Activated naive CD4-positive, alpha-beta T cell treated with anti-CD3 and anti-CD28 coated beads, Interleukin-2, amount 10 ng/mL, durations not matched to agents 7 days and 5 days (primary cell): ENCODE results near the gene VPS54.
"Not testable (repeated sequence)": the region's sequence is repeated elsewhere in the genome, so short reads cannot be mapped to it uniquely, and the experiment has no call there.

Source experiments
- CTCF ChIA-PET: fragments of 350-600 bp; sonication (Branson Sonifier 250); formaldehyde crosslinking; loops from one replicate; lab custom pipeline; 2021; ENCODE audit warnings: antibody characterized with exemption; lab: Charles Lee
- DNase-seq: peaks from one replicate; pipeline ENCODE4 v3.0.0-alpha.2; 2020
- H3K27ac Mint-ChIP-seq: one replicate; pipeline ENCODE4 v1.8.0; 2021; ENCODE audit warnings: mild to moderate bottlenecking, moderate library complexity, mixed read lengths
- H3K27me3 Mint-ChIP-seq: one replicate; pipeline ENCODE4 v1.8.0; 2021; ENCODE audit warnings: mild to moderate bottlenecking, mixed read lengths
- H3K36me3 Mint-ChIP-seq: one replicate; pipeline ENCODE4 v1.8.0; 2021; ENCODE audit warnings: mixed read lengths
- H3K4me1 Mint-ChIP-seq: one replicate; pipeline ENCODE4 v1.8.0; 2021; ENCODE audit warnings: mixed read lengths
- H3K4me3 Mint-ChIP-seq: one replicate; pipeline ENCODE4 v1.8.0; 2021; ENCODE audit warnings: mild to moderate bottlenecking, moderate library complexity, mixed read lengths
- H3K9me3 Mint-ChIP-seq: one replicate; pipeline ENCODE4 v1.8.0; 2021; ENCODE audit warnings: mixed read lengths

VPS54 gene

DNA sequence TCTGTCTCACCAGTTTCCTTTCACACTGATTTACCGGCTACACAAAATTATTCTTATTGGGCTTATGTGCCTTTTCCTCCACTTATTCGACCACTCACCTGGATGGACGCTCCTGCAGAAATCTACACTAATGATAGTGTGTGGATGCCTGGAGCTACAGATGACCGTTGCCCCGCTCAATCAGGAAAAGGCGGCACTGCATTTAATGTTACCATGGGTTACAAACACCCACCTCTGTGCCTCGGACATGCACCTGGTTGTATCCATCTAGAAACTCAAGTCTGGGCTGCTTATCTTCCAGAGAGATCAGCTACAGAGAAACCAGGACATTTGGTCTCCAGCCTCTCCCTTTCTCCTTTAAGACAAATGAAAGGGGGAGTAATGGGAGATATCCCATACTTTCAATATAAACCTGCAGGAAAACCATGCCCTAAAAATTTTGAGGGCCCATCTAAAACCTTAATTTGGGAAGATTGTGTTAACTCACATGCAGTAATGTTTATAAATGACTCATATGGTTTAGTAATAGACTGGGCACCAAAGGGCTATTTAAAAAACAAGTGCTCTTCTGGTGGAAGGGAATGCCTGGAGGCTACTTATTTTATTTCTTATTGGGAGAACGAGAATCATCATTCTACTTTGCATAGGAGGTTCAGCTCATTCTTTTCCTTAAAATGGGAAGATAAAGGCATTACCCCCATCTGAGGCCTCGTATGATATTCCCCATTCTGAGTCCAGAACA is 24.7 kb downstream of the VPS54 start:
- CTCF ChIA-PET, H3K27me3 Mint-ChIP-seq, H3K27ac Mint-ChIP-seq, DNase-seq, H3K4me3 Mint-ChIP-seq, H3K4me1 Mint-ChIP-seq: not testable (repeated sequence)
- Mint-ChIP-seq H3K9me3 (peaks cover 29% of the 10 kb centered on the region), H3K36me3 (peaks cover 35% of the 10 kb centered on the region)

DNA sequence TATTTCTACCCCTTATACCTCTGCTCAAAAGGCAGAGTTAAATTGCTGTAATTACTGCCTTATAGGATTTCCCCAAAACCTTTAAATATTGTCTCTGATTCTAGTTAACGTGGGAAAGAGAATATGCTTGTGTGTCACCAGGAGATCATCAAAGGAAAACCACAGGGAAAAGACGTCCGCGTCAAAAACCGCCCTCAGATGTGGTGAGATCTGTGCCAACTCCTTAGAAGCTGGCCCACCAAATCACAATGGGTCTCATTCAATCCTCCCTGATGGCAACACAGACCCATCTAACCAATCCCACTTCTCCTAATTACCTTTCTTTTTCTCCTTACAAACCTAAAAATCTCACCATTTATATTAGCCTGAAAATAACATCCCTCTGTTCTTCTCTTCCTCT is 25.4 kb downstream of the VPS54 start:
- Mint-ChIP-seq H3K27me3 (no peaks in the 10 kb centered on the region), H3K9me3 (peaks cover 29% of the 10 kb centered on the region), H3K4me1 (peaks cover 10% of the 10 kb centered on the region), H3K4me3 (no peak overlapping the region), H3K27ac (no peak overlapping the region), H3K36me3 (peaks cover 35% of the 10 kb centered on the region)
- no peak for DNase-seq
- CTCF ChIA-PET: no interaction called here

DNA sequence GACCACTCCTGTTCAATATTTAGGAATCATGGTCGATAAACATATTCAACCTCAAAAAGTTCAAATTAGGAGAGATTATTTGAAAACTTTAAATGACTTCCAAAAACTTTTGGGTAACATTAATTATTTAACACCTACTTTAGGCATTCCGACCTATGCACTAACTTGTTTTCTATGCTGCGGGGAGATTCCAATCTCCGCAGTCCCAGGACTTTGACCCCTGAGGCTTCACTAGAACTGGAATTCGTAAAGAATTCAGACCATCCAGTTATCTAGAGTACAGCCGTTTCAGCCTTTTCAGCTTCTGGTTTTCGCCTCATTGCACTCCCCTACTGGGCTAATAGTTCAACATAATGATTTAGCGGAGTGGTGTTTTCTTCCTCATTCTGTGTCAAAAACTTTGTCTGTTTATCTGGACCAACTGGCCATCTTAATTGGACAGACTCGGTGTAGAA is 26.1 kb downstream of the VPS54 start:
- H3K27me3 Mint-ChIP-seq, H3K4me3 Mint-ChIP-seq, H3K4me1 Mint-ChIP-seq, DNase-seq, CTCF ChIA-PET, H3K27ac Mint-ChIP-seq: not testable (repeated sequence)
- H3K36me3 Mint-ChIP-seq: peaks cover 32% of the 10 kb centered on the region
- H3K9me3 Mint-ChIP-seq: peaks cover 26% of the 10 kb centered on the region

DNA sequence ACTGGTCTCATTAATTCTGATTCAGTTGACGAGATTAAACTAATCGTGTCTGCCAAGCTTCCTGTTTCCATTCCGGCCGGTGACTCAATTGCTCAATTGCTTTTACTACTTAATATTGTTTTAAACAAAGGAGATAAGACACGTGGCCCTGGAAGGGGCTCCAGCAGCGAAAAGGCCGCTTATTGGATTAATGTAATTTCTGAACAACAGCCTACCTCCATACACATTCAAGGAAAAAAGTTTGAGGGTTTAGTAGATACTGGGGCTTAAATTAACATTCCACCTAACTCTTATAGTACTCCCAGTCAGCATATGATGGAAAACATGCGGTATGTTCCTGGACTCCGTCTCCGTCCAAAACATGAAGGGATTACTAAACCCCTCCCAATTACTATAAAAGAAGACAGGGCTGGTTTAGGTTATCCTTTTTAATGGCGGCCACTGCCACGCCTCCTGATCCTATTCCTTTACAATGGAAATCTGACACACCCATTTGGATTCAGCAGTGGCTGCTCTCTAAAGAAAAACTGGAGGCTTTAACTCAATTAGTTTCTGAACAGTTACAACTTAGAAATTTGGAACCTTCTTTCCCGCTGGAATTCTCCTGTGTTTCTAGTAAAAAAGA is 27.1 kb downstream of the VPS54 start:
- Mint-ChIP-seq H3K9me3 (peaks cover 19% of the 10 kb centered on the region), H3K4me3 (no peak overlapping the region), H3K36me3 (peaks cover 27% of the 10 kb centered on the region), H3K4me1 (peaks cover 10% of the 10 kb centered on the region), H3K27ac (no peak overlapping the region), H3K27me3 (no peaks in the 10 kb centered on the region)
- no peak for DNase-seq
- CTCF ChIA-PET: no interaction called here

DNA sequence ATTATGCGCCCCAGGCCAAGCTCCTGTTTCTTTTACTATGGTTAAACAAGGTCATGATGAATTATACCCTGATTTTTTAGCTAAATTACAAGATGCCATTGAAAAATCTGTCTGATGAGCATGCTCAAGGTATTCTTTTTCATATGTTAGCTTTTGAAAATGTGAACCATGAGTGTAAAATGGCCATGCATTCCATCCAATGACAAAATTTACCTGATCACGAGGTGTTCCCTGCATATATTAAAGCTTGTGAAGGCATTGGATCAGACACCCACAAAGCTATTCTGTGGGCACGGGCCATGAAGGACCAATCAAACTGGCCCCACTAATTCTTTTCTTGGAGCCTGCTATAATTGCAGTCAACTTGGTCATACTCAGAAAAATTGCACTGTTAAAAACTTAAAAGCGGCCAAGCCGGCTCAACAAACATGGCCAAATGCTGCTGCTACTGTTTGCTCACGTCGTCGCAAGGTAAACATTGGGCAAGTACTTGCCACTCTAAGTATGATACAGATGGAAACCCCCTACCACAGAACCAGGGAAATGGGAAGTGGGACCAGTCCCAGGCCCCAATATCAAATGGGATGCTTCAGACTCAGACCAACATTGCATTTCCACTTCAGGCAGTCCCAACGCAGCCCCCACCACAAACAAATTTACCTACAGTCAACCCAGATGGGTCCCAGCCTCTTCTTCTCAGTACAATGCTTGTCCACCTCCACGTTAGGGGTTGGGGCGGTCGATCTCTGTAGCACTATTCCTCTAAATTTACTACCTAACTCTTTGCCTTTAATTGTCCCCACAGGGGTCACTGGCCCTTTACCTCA is 27.8 kb downstream of the VPS54 start:
- peaks cover 23% of the 10 kb centered on the region for H3K36me3 Mint-ChIP-seq
- CTCF ChIA-PET, DNase-seq, H3K27me3 Mint-ChIP-seq, H3K27ac Mint-ChIP-seq, H3K4me1 Mint-ChIP-seq, H3K4me3 Mint-ChIP-seq: not testable (repeated sequence)
- H3K9me3 Mint-ChIP-seq: peaks cover 13% of the 10 kb centered on the region

DNA sequence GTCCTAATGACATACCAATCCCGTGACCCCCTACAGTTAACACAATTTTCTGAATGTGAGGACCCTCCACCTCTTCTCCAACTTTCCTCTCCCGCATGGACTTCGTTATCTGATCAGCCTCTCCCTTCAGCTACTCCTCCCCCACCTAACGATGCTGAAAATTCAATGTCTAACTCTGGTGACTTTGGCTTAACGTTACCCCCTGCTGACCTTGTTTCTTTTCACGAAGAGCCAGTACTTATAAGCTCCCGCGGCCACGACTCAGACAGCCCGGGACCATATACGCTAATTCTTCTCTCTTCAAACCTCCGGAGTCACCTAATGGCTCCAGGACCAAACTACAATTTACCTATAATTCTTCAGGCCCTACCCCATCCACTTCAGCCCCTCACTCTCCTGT is 29.2 kb downstream of the VPS54 start:
- peaks cover 18% of the 10 kb centered on the region for H3K4me1 Mint-ChIP-seq
- no peaks in the 10 kb centered on the region for H3K27me3 Mint-ChIP-seq
- no peak overlapping the region for H3K27ac Mint-ChIP-seq
- peaks cover 18% of the 10 kb centered on the region for H3K36me3 Mint-ChIP-seq
- no peak for DNase-seq
- no peak overlapping the region for H3K4me3 Mint-ChIP-seq
- CTCF ChIA-PET: no interaction called here
- peaks cover 11% of the 10 kb centered on the region for H3K9me3 Mint-ChIP-seq

DNA sequence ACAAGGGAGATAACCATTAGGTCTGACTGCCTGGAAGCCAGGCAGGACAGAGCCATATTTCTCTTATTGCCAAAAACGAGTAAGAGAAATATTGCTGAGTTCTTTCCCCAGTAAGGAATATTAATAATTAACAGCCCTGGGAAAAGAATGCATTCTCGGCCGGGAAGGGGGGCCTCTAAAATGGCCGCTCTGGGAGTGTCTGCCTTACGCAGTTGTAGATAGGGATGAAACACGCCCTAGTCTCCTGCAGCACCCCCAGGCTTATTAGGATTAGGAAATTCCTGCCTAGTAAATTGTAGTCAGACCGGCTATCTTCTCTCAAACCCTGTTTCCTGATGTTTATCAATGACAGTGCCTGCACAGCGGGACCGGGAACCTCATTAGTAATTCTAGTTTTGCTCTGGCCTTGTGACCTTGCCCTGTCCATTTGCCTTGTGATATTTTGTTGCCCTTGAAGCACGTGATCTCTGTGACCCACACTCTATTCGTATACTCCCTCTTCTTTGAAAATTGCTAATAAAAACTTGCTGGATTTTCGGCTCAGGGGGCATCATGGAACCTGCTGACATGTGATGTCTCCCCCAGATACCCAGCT is 30.3 kb downstream of the VPS54 start:
- H3K4me3 Mint-ChIP-seq, H3K27me3 Mint-ChIP-seq, CTCF ChIA-PET, DNase-seq, H3K27ac Mint-ChIP-seq: not testable (repeated sequence)
- H3K36me3 Mint-ChIP-seq: peaks cover 14% of the 10 kb centered on the region
- H3K9me3 Mint-ChIP-seq: peaks cover 11% of the 10 kb centered on the region
- peaks cover 21% of the 10 kb centered on the region for H3K4me1 Mint-ChIP-seq

DNA sequence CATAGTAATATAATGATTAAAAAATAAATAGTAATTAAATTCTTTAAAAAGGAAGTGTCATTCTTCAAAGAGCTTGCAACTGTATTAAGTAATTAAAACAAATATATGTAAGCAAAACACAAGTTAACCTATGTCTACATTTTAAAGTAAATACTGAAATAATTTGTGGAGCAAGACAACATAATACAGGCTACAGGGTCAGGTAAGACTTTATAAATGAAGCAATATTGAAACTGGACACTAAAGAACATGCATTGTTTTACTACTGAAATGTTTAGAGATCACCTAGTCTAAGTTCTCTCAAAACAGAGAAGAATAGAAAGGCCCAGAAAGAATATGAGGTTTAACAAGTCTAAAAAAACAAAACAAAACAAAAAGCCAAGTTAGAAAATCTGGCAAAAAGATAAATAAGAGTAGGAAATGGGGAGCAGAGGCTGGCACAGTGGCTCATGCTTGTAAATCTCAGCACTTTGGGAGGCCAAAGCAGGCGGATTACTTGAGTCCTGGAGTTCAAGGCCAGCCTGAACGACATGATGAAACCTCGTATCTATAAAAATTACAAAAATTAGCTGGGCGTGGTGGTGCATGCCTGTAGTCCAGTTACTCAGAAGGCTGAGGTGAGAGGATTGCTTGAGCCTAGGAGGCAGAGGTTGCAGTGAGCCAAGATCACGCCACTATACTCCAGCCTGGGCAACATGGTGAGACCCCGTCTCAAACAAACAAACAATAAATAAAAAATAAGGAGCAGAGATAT is 34.4 kb downstream of the VPS54 start:
- H3K27me3 Mint-ChIP-seq: no peaks in the 10 kb centered on the region
- no peak for DNase-seq
- H3K4me3 Mint-ChIP-seq: no peak overlapping the region
- peaks cover 17% of the 10 kb centered on the region for H3K4me1 Mint-ChIP-seq
- H3K27ac Mint-ChIP-seq: no peak overlapping the region
- H3K36me3 Mint-ChIP-seq: peaks cover 23% of the 10 kb centered on the region
- CTCF ChIA-PET: no interaction called here
- H3K9me3 Mint-ChIP-seq: peaks cover 4% of the 10 kb centered on the region

DNA sequence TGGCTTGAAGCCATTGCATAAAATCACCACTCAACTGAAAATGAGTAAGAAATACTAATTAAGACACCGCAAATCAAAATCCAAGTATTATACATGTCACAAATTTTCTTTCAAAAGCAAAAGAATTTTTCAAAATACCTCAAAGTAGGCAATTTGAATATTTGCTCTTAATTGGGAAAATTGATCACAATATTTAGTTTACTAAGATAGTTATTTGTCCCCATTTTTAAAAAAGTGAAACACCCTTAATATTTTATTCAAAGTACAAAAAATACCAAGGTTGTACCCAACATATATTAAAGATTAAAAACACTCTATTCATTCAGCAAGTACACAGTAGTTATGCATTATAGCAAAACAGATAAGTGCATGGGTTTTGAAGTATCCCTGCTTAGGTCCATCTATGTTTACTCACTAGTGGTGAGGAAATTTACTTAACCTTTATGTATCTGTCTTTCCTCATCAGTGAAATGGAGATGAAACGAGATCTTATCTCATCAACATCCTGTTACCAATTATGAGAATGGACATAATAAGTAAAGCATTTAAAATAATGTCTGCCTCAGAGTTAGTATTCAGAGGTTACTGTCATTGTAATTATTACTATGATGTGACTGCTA is 35.1 kb downstream of the VPS54 start:
- Mint-ChIP-seq H3K9me3 (peaks cover under 1% of the 10 kb centered on the region), H3K27me3 (no peaks in the 10 kb centered on the region), H3K4me1 (peaks cover 18% of the 10 kb centered on the region), H3K36me3 (peaks cover 22% of the 10 kb centered on the region), H3K4me3 (no peak overlapping the region), H3K27ac (no peak overlapping the region)
- DNase-seq: no peak
- CTCF ChIA-PET: no interaction called here

DNA sequence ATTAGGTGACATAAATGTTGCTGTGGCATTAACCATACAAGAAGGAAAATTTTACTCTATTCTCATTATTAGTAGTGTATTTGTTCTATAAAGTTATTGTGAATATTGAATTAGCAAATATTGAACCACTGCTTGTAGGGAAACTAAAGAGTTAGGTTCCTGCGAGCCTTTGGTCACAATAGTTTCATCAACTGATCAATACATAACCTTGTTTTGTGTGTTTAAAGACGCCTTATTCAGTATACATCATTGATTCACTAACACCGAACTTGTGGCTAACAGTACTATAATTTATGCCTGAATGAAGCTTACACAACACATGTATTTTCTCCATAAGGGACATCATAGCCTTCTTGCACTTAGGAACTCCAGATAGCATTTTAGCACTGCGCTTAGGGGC is 36.9 kb downstream of the VPS54 start:
- no peak for DNase-seq
- H3K27ac Mint-ChIP-seq: no peak overlapping the region
- H3K27me3 Mint-ChIP-seq: no peaks in the 10 kb centered on the region
- H3K9me3 Mint-ChIP-seq: no peaks in the 10 kb centered on the region
- CTCF ChIA-PET: no interaction called here
- peaks cover 34% of the 10 kb centered on the region for H3K4me1 Mint-ChIP-seq
- H3K4me3 Mint-ChIP-seq: no peak overlapping the region
- peaks cover 30% of the 10 kb centered on the region for H3K36me3 Mint-ChIP-seq

DNA sequence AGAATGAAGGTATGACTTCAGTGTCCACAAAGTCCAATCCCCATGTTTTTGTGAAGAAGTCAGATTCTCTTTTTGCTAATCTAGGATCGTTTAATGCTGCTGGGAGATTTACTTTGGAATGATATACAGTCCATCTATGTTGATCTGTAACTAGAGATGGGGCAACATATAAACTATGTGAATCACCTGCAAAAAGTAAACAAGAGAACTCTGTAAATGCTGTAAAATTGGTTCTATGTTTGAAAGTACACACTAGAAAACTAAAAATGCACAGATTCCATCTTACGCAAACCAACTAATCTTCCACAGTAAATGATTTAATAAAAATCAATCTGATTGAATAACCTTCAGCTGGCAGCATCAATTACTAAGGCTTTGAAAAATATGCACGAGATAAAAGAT is 37.5 kb downstream of the VPS54 start:
- Mint-ChIP-seq H3K4me1 (peaks cover 37% of the 10 kb centered on the region), H3K4me3 (no peak overlapping the region), H3K27me3 (no peaks in the 10 kb centered on the region), H3K27ac (no peak overlapping the region), H3K9me3 (no peaks in the 10 kb centered on the region), H3K36me3 (peaks cover 34% of the 10 kb centered on the region)
- DNase-seq: no peak
- CTCF ChIA-PET: no interaction called here

DNA sequence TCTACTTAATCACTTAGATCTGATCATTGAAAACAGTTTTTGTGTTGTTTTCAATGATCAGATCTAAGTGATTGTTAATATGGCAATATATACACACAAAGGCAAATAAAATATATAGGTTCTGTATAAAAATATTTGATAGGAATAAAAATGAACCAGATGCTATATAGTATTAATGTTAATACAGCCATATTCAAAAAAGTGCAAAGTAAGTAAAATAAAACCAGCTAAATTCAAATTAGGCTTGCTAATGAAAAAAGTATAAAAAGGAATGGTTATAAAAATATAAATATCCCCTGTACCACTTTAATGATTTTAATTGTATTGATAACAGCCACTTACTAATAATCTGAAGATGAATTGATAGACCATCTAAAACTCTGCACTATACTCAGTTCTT is 38.4 kb downstream of the VPS54 start:
- CTCF ChIA-PET: no interaction called here
- no peaks in the 10 kb centered on the region for H3K9me3 Mint-ChIP-seq
- no peak for DNase-seq
- H3K4me1 Mint-ChIP-seq: peaks cover 34% of the 10 kb centered on the region
- no peaks in the 10 kb centered on the region for H3K27me3 Mint-ChIP-seq
- no peak overlapping the region for H3K27ac Mint-ChIP-seq
- peaks cover 37% of the 10 kb centered on the region for H3K36me3 Mint-ChIP-seq
- no peak overlapping the region for H3K4me3 Mint-ChIP-seq

DNA sequence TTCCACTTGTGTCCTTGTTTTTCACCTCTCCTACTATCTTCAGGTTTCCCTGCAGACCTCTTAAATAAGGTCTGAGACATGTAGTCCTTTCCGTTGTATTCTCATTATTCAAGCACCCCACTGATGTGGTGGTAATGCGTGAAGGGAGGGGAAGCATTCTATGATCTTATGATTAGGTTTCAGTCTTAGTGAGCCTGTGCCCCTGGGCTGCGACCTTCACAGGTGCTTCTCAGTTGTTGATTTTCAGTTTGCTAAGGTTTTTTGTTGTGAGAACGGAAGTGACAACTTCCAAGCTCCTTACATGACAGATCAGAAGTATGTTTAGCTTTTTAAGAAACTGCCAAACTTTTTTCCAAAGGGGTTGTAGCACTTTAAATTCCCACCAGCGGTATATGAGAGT is 41.3 kb downstream of the VPS54 start:
- peaks cover 51% of the 10 kb centered on the region for H3K36me3 Mint-ChIP-seq
- no peaks in the 10 kb centered on the region for H3K9me3 Mint-ChIP-seq
- no peak overlapping the region for H3K4me3 Mint-ChIP-seq
- no peaks in the 10 kb centered on the region for H3K27me3 Mint-ChIP-seq
- H3K27ac Mint-ChIP-seq: peak overlapping the region; percentile 34
- DNase-seq: peak; percentile 62
- peaks cover 22% of the 10 kb centered on the region for H3K4me1 Mint-ChIP-seq
- CTCF ChIA-PET: no interaction called here
